Stimulated activated CD8-positive, alpha-beta memory T cell treated with anti-CD3 and anti-CD28 coated beads, Interleukin-15, amount 100 ng/mL, for 1 hour (primary cell): ENCODE measurements around the gene ZNF207.
"Not testable (repeated sequence)": the region's sequence is repeated elsewhere in the genome, so short reads cannot be mapped to it uniquely, and the experiment has no call there.

Experiments used
- DNase-seq: peaks from one replicate; pipeline ENCODE4 v3.0.0-alpha.2; 2020; ENCODE audit warnings: low read depth

ZNF207 gene

GRCh38 chr17:32388128-32388527, 38.2 kb downstream of the ZNF207 start:
- DNase-seq: not testable (repeated sequence)

DNA sequence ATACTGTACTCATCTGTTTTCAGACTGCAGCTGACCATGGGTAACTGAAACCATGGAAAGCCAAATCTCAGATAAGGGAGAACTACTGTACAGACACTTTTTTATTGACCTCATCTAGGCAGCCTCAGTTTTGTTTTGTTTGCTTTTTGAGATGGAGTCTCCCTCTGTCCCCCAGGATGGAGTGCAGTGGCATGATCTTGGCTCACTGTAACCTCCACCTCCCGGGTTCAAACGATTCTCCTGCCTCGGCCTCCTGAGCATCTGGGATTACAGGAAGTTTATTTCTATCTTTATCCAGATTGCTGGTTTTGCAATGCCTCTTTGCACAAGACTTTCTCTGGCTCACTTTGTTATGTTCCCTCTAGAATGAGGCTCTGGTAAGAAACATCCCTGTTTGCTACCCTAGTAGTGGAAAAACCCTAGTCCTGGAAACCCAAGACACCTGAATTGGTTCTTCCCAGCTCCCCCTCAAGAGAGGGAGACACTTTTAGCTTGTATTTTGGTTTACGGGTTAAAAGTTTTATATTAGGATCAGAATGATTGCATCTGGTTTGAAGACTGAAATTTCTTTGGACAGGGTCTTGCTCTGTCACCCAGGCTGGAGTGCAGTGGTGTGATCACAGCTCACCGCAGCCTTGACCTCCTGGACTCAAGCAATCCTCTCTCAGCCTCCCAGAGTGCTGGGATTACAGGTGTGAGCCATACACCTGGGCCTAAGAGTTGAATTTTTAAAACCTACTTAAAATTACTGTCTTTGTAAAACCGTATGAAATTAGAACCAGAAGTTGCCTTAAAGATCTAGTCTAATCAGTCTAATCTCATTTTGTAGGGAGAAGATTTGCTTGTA, 38.9 kb downstream of the ZNF207 start:
- no peak for DNase-seq

DNA sequence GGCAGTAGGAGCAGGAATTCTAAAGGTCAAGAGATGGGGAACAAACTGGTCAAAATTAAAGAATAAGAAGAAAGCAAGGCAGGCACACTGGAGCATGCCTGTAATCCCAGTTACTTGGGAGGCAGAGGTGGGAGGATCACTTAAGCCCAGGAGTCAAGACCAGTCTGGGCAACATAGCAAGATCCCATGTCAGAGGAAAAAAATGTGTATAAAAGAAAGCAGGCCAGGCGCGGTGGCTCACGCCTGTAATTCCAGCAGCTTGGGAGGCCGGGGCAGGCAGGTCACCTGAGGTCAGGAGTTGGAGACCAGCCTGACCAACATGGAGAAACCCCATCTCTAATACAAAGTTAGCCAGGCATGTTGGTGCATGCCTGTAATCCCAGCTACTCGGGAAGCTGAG, 43.9 kb downstream of the ZNF207 start:
- DNase-seq: no peak

GRCh38 chr17:32396343-32396742, 46.4 kb downstream of the ZNF207 start:
- DNase-seq: no peak

- DNase-seq: no peak
Measured at GRCh38 chr17:32398946-32399345, 49.0 kb downstream of the ZNF207 start.

GRCh38 chr17:32410085-32410484, 60.1 kb downstream of the ZNF207 start:
- not testable (repeated sequence) for DNase-seq

DNA sequence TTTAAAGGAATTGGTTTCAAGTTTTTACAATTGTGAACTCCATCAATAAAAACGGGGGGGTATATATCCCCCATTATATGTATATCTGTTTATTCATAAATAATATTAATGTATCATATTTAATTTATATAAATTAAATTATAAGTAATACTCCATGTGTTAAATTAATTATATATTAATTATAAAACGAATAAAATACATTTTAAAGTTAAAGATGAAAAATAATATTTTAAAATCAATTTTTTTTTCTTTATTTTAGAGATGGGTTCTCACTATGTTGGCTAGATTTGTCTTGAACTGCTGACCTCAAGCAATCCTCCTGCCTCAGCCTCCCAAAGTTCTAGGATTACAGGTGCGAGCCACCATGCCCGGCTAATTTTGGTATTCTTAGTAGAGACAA, 76.9 kb downstream of the ZNF207 start:
- no peak for DNase-seq

GRCh38 chr17:32429598-32429997, 79.6 kb downstream of the ZNF207 start:
- DNase-seq: no peak
